ENCODE measurements around the gene GALNT14.

DNA sequence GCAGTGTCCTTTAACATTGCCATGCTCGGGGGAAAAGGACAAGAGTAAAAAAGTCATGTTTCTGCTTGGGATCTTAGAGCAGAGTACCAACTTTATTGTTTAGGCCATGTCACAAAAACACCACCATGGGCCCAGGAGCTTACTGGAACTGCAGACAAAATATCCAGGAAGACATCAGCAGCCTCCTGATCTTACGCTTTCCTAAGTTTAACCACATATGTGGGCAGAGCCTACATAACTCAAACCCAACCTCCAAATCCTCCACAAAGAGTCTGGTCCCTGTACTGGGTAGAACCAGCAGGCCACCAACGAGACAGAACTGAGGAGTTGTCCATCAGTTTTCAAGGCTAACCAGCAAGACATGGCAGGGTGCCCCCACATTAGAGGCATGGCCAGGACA, 10.3 kb downstream of the GALNT14 start:
- TF ChIP-seq, protein P1, sequence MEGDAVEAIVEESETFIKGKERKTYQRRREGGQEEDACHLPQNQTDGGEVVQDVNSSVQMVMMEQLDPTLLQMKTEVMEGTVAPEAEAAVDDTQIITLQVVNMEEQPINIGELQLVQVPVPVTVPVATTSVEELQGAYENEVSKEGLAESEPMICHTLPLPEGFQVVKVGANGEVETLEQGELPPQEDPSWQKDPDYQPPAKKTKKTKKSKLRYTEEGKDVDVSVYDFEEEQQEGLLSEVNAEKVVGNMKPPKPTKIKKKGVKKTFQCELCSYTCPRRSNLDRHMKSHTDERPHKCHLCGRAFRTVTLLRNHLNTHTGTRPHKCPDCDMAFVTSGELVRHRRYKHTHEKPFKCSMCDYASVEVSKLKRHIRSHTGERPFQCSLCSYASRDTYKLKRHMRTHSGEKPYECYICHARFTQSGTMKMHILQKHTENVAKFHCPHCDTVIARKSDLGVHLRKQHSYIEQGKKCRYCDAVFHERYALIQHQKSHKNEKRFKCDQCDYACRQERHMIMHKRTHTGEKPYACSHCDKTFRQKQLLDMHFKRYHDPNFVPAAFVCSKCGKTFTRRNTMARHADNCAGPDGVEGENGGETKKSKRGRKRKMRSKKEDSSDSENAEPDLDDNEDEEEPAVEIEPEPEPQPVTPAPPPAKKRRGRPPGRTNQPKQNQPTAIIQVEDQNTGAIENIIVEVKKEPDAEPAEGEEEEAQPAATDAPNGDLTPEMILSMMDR (IDR thresholded peaks at IDR 0.05), result no peak
- TF ChIP-seq POLR2AphosphoS5 (IDR thresholded peaks at IDR 0.05; ENCODE audit: insufficient read depth in 1 of 2, low read depth in 1 of 2) (no peak), POLR2A (IDR thresholded peaks at IDR 0.05) (no peak)

Data from vagina (tissue), 2 donors.